Peyer's patch (tissue), 4 donors: Measurements from ENCODE around the gene LEPROT. TPM values are rescaled to one million over a fixed set of nuclear protein-coding genes. Genes with fewer than 3 reads are reported as not detected.

Experiments
- DNase-seq, 3 donors: peaks; one replicate each; pipeline ENCODE4 v3.0.0-alpha.2; 2017 to 2019
- H3K27ac ChIP-seq, 4 donors: fragments of 200-600 bp; sonication (generic); one replicate each; pipeline ENCODE4 v1.5.1; 2016 to 2019
- H3K27me3 ChIP-seq, 2 donors: fragments of 200-600 bp; sonication (generic); one replicate each; pipeline ENCODE4 v1.5.1; 2019
- H3K36me3 ChIP-seq, 3 donors: fragments of 200-600 bp; sonication (generic); one replicate each; pipeline ENCODE4 v1.5.1; 2016 to 2019
- H3K4me1 ChIP-seq, 4 donors: fragments of 200-600 bp; sonication (generic); one replicate each; pipeline ENCODE4 v1.5.1; 2016 to 2019
- H3K4me3 ChIP-seq, 4 donors: fragments of 200-600 bp; sonication (generic); 1 replicate in 3 of 4; 2 replicates in 1 of 4; pipeline ENCODE4 v1.5.1; 2016 to 2019; ENCODE audit warnings: mild to moderate bottlenecking in 1 of 4
- H3K9me3 ChIP-seq, 4 donors: fragments of 200-600 bp; sonication (generic); one replicate each; pipeline ENCODE4 v1.5.1; 2016 to 2019; ENCODE audit warnings: mild to moderate bottlenecking in 1 of 4
- POLR2A ChIP-seq, 2 donors: fragments of 450-650 bp; IDR thresholded peaks; one replicate each; pipeline ENCODE4 v1.5.1; 2017; ENCODE audit warnings: antibody characterized with exemption in 2 of 2, mild to moderate bottlenecking in 2 of 2, moderate library complexity in 2 of 2
- small RNA-seq, 2 donors: library from RNA; depleted of rRNA; stranded (forward); fragments of <200 nt; gene quantifications; one replicate each; pipeline ENCODE3, GENCODE V24; 2016
- total RNA-seq, 4 donors: library from RNA; depleted of rRNA; stranded (reverse); fragments of >200 nt; gene quantifications; one replicate each; pipeline ENCODE4 v1.1.0, GENCODE V29; 2016
- TF ChIP-seq, protein P1 (sequence below), 6 experiments: fragments of 450-650 bp in 4 of 6; fragments of 200-600 bp in 2 of 6; sonication (generic) in 1 of 6; IDR thresholded peaks; one replicate each; pipeline ENCODE4 v1.5.1; 2017 to 2019; ENCODE audit warnings: antibody characterized with exemption in 6 of 6, mild to moderate bottlenecking in 3 of 6, moderate library complexity in 1 of 6

LEPROT gene
- total RNA-seq, 4 donors from 2014 or later = 19.8 to 52.5 (median 40.3) TPM

DNA sequence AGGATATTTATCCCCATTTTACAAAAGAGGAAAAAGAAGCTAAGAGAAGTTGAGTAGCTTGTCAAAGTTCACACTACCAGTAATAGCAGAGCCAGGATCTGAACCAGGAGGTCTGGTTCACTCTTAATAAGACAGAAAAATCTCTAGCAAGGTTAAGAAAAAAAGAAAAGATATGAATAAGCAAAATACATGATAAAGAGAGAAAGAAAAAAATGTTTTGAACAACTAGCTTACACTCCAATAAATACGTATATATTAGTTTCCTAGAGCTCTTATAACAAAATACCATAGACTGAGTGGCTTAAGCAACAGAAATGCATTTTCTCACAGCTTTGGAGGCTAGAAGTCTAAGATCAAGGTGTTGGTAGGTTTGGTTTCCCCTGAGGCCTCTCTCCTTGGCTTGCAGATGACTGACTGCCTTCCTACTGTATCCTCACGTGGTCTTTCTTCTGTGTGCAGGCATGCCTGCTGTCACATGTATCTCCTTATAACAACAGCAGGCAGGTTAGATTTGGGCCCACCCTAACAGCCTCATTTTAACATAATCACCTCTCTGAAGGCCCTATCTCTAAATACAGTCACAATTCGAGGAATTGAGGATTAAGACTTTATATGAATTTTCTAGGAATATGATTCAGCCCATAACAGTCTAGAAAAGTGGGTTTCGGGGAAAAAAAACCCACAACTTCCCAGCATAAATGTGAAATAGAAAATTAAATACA is 60.4 kb downstream of the LEPROT start:
- no peaks in the 10 kb centered on the region for H3K9me3 ChIP-seq
- no peaks in the 10 kb centered on the region for H3K36me3 ChIP-seq
- no peaks in the 10 kb centered on the region for H3K27me3 ChIP-seq
- H3K4me1 ChIP-seq = no peaks in the 10 kb centered on the region
- no peak overlapping the region for H3K27ac ChIP-seq
- no peak overlapping the region for H3K4me3 ChIP-seq
- TF ChIP-seq, protein P1, sequence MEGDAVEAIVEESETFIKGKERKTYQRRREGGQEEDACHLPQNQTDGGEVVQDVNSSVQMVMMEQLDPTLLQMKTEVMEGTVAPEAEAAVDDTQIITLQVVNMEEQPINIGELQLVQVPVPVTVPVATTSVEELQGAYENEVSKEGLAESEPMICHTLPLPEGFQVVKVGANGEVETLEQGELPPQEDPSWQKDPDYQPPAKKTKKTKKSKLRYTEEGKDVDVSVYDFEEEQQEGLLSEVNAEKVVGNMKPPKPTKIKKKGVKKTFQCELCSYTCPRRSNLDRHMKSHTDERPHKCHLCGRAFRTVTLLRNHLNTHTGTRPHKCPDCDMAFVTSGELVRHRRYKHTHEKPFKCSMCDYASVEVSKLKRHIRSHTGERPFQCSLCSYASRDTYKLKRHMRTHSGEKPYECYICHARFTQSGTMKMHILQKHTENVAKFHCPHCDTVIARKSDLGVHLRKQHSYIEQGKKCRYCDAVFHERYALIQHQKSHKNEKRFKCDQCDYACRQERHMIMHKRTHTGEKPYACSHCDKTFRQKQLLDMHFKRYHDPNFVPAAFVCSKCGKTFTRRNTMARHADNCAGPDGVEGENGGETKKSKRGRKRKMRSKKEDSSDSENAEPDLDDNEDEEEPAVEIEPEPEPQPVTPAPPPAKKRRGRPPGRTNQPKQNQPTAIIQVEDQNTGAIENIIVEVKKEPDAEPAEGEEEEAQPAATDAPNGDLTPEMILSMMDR (IDR thresholded peaks at IDR 0.05) = no peak
- no peak for TF ChIP-seq POLR2A (IDR thresholded peaks at IDR 0.05)
- DNase-seq = no peak

DNA sequence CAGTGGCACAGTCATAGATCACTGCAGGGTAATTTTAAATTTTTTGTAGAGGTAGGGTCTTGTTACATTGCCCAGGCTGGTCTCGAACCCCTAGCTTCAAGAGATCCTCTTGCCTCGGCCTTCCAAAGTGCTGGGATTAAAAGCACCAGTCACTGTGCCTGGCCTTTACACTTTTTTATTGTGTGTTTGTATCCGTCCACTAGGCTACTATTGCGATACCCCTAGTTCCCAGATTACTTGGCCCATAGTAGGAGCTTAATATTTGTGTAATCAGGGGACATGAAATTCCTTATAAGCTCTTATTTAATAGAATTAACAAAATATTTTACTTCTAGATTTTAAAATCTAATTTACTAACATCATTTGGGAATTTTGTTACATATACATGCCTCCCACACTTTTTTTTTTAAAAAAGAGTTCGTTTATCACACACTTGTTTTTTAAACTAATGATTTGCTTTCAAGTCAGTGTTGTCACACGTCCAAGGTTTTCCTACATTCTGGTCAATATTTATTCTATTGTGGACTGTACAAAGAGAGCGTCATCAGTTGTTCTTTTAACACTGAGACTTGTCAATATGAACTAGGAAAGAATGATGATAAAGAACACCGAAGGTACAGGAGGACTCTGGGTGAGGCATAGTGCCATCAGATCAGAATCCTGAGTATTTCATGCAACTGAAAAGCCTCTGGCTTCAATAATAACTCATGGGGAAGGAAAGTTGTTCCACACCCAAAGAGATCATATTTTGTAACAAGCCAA is 63.7 kb downstream of the LEPROT start:
- H3K36me3 ChIP-seq = no peaks in the 10 kb centered on the region
- TF ChIP-seq, protein P1 (IDR thresholded peaks at IDR 0.05) = no peak
- no peak for TF ChIP-seq POLR2A (IDR thresholded peaks at IDR 0.05)
- H3K9me3 ChIP-seq = no peaks in the 10 kb centered on the region
- no peak overlapping the region for H3K4me3 ChIP-seq
- no peak for DNase-seq
- H3K27me3 ChIP-seq = no peaks in the 10 kb centered on the region
- H3K27ac ChIP-seq = no peak overlapping the region
- no peaks in the 10 kb centered on the region for H3K4me1 ChIP-seq

Small RNA genes lying within 50 kb of the gene (small RNA-seq; reads per million reads assigned to genes)
- gene RNU2-15P = 0 reads per million in 2 donors

Other genes with a start within 250 kb of the LEPROT start
- gene DNAJC6, start 111.1 kb upstream of the LEPROT start, total RNA-seq = 1 to 10 TPM in 1 of 4 donors, under 1 TPM in 2, not detected in 1; 0.35 to 1.7 (median 0.76) TPM
- gene LEPR, start within 50 bp of the LEPROT start, total RNA-seq = 10 to 100 TPM in 2 of 4 donors, 1 to 10 TPM in 2; 4.1 to 22.0 (median 9.9) TPM